IPS-18a (cell line): ENCODE results near the gene CCT3.
A peak's percentile ranks its signal among the peaks of the same experiment; 100 is the strongest.
"Not testable (repeated sequence)": the region's sequence is repeated elsewhere in the genome, so short reads cannot be mapped to it uniquely, and the experiment has no call there.

Source experiments
- H3K27ac ChIP-seq: one replicate; pipeline ENCODE4 v1.5.1; 2013; ENCODE audit warnings: low read length
- H3K27me3 ChIP-seq: one replicate; pipeline ENCODE4 v1.6.1; 2013; ENCODE audit warnings: mild to moderate bottlenecking, low read length; ENCODE audit not compliant: control insufficient read depth, insufficient read depth
- H3K36me3 ChIP-seq: one replicate; pipeline ENCODE4 v1.6.1; 2013; ENCODE audit warnings: low read depth, low read length; ENCODE audit not compliant: control insufficient read depth
- H3K4me1 ChIP-seq: one replicate; pipeline ENCODE4 v1.6.1; 2013; ENCODE audit warnings: low read depth, low read length; ENCODE audit not compliant: control insufficient read depth
- H3K4me3 ChIP-seq: one replicate; pipeline ENCODE4 v1.5.1; 2013; ENCODE audit warnings: low read length
- H3K9ac ChIP-seq: one replicate; pipeline ENCODE4 v1.6.1; 2013; ENCODE audit warnings: mild to moderate bottlenecking, low read length, moderate library complexity
- H3K9me3 ChIP-seq: one replicate; pipeline ENCODE4 v1.6.1; 2013; ENCODE audit warnings: low read depth, low read length; ENCODE audit not compliant: control insufficient read depth

The CCT3 gene

GRCh38 chr1:156378557-156378956 is 40.5 kb upstream of the CCT3 start:
- no peak overlapping the region for H3K4me3 ChIP-seq
- H3K9me3 ChIP-seq, result no peaks in the 10 kb centered on the region
- H3K36me3 ChIP-seq, result no peaks in the 10 kb centered on the region
- peaks cover 12% of the 10 kb centered on the region for H3K27me3 ChIP-seq
- H3K9ac ChIP-seq, result no peak overlapping the region
- no peak overlapping the region for H3K27ac ChIP-seq
- no peaks in the 10 kb centered on the region for H3K4me1 ChIP-seq

GRCh38 chr1:156376958-156377919 is 39.1 kb upstream of the CCT3 start:
- no peak overlapping the region for H3K9ac ChIP-seq

GRCh38 chr1:156376146-156376545 is 38.1 kb upstream of the CCT3 start:
- H3K4me1 ChIP-seq, result no peaks in the 10 kb centered on the region
- peaks cover 4% of the 10 kb centered on the region for H3K27me3 ChIP-seq
- no peak overlapping the region for H3K9ac ChIP-seq
- no peak overlapping the region for H3K4me3 ChIP-seq
- H3K9me3 ChIP-seq, result no peaks in the 10 kb centered on the region
- no peak overlapping the region for H3K27ac ChIP-seq
- H3K36me3 ChIP-seq, result no peaks in the 10 kb centered on the region

More at GRCh38 chr1:156376958-156377919, 39.1 kb upstream of the CCT3 start:
- H3K4me3 ChIP-seq, result no peak overlapping the region
- peaks cover 8% of the 10 kb centered on the region for H3K27me3 ChIP-seq
- no peaks in the 10 kb centered on the region for H3K36me3 ChIP-seq
- H3K27ac ChIP-seq, result no peak overlapping the region
- no peaks in the 10 kb centered on the region for H3K9me3 ChIP-seq
- no peaks in the 10 kb centered on the region for H3K4me1 ChIP-seq

DNA sequence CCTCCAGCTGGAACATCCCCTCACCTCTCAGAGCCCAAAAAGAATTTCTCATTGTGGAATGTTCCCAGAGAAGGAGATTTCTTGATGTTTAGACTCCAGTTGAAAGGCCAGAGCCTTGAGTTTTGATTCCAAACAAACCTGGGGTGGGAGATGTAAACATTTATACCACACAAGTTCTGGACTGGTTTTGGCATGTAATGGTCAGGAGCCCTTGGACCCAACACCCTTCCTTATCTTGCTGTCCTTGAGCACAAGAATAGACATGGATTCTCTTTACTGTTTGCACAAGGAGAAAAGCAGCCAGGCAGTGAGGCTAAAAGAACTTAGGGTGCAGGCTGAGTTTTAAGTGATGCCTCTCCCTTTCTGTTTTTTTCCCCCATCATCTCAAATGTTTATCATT is 35.5 kb upstream of the CCT3 start:
- no peaks in the 10 kb centered on the region for H3K36me3 ChIP-seq
- no peaks in the 10 kb centered on the region for H3K9me3 ChIP-seq
- no peak overlapping the region for H3K4me3 ChIP-seq
- H3K9ac ChIP-seq, result no peak overlapping the region
- H3K27me3 ChIP-seq, result peaks cover 25% of the 10 kb centered on the region
- H3K4me1 ChIP-seq, result peaks cover 5% of the 10 kb centered on the region
- no peak overlapping the region for H3K27ac ChIP-seq

GRCh38 chr1:156372876-156373275 is 34.8 kb upstream of the CCT3 start:
- H3K27me3 ChIP-seq, result peaks cover 31% of the 10 kb centered on the region
- no peak overlapping the region for H3K27ac ChIP-seq
- no peak overlapping the region for H3K4me3 ChIP-seq
- H3K9ac ChIP-seq, result no peak overlapping the region
- H3K4me1 ChIP-seq, result peaks cover 5% of the 10 kb centered on the region
- no peaks in the 10 kb centered on the region for H3K36me3 ChIP-seq
- H3K9me3 ChIP-seq, result no peaks in the 10 kb centered on the region

DNA sequence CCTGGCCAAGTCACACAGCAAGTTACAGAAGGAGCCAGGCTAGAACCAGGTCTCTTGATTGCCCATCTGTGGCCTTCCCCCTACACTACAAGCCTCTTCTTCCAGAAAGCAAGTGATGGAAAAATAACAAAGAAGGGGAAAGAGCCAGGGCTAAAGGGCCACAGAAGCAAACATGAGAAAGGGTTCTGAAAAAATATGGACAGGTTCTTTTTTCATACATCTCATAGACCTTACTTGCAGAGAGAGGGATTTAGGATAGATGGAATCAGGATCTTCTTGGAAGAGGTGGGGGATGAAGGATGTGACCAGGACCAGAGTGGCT is 34.1 kb upstream of the CCT3 start:
- Histone ChIP-seq H3K27me3 (peaks cover 36% of the 10 kb centered on the region), H3K9ac (no peak overlapping the region), H3K4me1 (peaks cover 6% of the 10 kb centered on the region)

DNA sequence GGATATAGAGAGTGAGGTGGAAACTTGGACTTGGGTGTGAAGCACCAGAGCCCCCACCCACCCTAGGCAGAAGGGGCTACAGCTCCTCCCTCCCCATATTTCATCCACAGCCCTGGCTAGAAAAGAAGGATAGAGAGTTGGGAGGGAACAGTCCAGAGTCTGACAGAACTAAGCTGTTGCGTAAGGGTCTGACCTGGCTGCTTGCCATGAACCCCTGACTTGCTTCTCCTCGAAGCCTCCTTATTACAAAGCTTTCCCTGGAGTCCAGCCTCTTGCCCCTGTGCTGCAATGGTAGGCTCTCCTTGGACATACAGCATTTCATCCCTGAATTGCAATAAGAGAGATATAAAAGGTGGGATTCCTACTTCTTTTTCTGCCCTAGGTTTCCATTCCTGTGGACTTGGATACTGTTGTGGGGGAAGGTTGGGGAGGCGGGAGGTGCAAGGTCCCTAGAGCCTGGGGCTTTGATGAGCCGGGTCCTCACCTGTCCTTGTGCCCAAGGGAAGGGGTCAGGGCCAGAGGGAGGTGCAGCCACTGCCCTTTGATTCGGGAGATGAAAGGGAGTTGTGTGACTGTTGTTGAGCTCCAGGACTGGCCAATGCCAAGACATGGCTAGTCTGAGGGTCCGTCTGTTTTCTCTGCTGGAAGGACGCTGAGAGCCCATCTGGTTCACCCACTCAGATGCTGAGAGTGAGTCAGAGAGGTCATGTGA is 33.6 kb upstream of the CCT3 start:
- no peaks in the 10 kb centered on the region for H3K36me3 ChIP-seq
- H3K9ac ChIP-seq, result no peak overlapping the region
- no peaks in the 10 kb centered on the region for H3K9me3 ChIP-seq
- H3K4me3 ChIP-seq, result no peak overlapping the region
- H3K27me3 ChIP-seq, result peaks cover 36% of the 10 kb centered on the region
- H3K27ac ChIP-seq, result no peak overlapping the region
- H3K4me1 ChIP-seq, result peaks cover 8% of the 10 kb centered on the region

More for the DNA sequence above, 34.1 kb upstream of the CCT3 start:
- Histone ChIP-seq H3K27ac (no peak overlapping the region), H3K9me3 (no peaks in the 10 kb centered on the region), H3K36me3 (no peaks in the 10 kb centered on the region), H3K4me3 (no peak overlapping the region)

GRCh38 chr1:156369685-156370286 is 31.7 kb upstream of the CCT3 start:
- H3K9me3 ChIP-seq, H3K36me3 ChIP-seq, H3K4me1 ChIP-seq, H3K27ac ChIP-seq: not testable (repeated sequence)
- peak overlapping the region; percentile 62 for H3K9ac ChIP-seq
- H3K4me3 ChIP-seq, result peak overlapping the region; percentile 73
- H3K27me3 ChIP-seq, result peaks cover 36% of the 10 kb centered on the region

DNA sequence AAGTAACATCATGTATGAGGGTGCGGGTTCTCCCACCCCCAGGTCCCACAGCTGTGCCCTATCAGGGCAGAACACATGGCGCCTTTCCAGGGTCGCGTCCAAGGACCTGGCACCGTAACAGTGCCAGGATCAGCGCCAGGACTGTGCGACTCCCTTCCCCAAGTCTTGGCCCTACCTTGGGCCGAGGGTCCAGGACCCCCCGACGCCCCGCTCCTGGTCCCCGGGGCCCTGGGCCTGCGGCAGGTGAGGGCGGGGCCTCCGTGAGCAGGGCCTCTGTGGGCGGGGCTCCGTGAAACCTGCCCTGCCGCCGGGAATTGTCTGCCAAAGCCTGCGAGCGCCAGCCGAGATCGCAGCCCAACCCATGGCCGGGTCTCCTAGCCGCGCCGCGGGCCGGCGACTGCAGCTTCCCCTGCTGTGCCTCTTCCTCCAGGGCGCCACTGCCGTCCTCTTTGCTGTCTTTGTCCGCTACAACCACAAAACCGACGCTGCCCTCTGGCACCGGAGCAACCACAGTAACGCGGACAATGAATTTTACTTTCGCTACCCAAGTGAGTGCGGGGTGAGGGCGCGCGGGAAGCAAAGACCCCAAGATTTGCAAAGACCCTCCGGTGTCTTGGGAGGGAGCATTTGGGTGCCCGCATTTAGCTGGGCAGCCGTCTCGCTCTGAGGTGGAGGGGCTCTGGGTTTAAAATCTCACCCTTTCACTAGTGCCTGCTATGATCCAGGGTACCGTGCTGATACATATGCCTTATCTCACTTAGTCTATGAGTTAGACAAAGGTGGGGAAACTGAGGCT is 31.0 kb upstream of the CCT3 start, which contains the start of gene RHBG:
Gene RHBG (plus strand): TSS at position 323 of the 796 bp plus-strand sequence. CDS start 39 bp downstream, at position 362.
- H3K9ac ChIP-seq, result peak within 1 kb of the TSS; percentile 62
- H3K4me1 ChIP-seq, result peaks cover 8% of the 10 kb centered on the region
- no peaks in the 10 kb centered on the region for H3K36me3 ChIP-seq
- H3K9me3 ChIP-seq, result no peaks in the 10 kb centered on the region
- H3K4me3 ChIP-seq, result peak within 1 kb of the TSS; percentile 73
- peaks cover 36% of the 10 kb centered on the region for H3K27me3 ChIP-seq
- H3K27ac ChIP-seq, result no peak within 1 kb of the TSS

DNA sequence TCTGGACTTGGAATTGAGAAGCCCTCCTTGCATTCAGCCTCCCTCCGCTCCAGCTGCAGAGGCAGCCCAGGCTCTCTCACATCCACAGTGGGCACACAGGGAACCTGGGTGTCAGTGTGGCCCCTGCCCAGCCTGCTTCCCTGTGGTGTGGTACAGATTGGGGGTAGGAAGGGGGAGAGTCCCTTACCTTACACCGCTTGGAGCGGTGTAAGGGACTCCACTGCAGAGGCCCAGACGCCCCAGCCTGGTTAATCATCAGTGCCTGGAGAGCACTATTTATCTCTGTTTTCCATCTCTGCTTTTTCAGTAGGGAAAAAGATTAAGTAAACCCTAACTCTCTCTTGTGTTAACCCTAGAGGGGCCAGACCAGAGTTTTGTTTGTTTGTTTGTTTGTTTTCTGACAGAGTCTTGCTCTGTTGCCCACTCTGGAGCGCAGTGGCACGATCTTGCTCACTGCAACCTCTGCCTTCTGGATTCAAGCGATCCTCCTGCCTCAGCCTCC is 30.1 kb upstream of the CCT3 start:
- Histone ChIP-seq H3K27ac (no peak overlapping the region), H3K9ac (no peak overlapping the region), H3K27me3 (peaks cover 32% of the 10 kb centered on the region), H3K4me3 (no peak overlapping the region), H3K36me3 (no peaks in the 10 kb centered on the region), H3K9me3 (no peaks in the 10 kb centered on the region), H3K4me1 (peaks cover 8% of the 10 kb centered on the region)
